NK-92 treated with Interleukin-12 subunit alpha and Interleukin-12 subunit beta, amount 100 ng/mL, for 24 hours (cell line): ENCODE measurements around the gene PIGR.

Source experiments
- DNase-seq: peaks from one replicate; lab custom pipeline; 2025; lab: John Stamatoyannopoulos, UW

PIGR gene

DNA sequence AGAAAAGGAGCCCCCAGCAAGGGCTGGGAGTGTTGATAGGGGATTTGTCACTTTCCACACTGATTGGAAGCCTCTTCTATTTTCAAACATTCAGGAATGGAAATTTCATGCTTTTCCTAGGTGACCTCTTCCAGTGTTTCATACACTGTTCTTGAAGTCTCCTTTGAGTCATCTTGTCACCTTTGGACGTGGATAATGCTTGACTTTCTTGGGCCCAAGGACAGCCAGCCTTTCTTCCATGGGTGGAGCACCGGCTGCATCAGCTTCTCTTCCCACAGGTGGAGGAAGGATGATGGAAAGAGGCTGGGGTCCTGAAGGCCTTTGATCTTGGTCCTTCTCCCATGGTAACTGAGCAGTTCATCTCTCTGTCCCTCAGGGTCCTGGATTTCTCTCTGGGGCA, 11.9 kb upstream of the PIGR start:
- no peak for DNase-seq

DNA sequence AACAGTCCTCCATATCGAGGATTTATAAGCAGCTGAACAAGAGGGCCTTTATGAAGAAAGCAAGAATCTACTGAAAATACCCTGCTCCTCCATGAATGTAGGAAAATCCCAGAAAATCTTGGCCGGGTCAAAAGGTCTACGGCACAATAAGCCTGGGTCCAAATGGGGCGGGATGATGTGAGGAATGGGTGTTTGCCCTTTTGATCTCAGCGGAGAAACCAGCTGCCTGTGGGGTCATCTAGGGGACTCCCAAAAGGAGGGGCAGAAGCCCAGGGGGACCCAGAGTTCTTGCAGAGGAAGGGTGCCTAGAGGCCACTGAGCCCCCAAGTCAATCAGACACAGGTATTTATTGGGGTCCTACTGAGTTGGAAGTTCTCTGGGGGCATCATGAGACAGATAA, 11.4 kb upstream of the PIGR start:
- DNase-seq: no peak

DNA sequence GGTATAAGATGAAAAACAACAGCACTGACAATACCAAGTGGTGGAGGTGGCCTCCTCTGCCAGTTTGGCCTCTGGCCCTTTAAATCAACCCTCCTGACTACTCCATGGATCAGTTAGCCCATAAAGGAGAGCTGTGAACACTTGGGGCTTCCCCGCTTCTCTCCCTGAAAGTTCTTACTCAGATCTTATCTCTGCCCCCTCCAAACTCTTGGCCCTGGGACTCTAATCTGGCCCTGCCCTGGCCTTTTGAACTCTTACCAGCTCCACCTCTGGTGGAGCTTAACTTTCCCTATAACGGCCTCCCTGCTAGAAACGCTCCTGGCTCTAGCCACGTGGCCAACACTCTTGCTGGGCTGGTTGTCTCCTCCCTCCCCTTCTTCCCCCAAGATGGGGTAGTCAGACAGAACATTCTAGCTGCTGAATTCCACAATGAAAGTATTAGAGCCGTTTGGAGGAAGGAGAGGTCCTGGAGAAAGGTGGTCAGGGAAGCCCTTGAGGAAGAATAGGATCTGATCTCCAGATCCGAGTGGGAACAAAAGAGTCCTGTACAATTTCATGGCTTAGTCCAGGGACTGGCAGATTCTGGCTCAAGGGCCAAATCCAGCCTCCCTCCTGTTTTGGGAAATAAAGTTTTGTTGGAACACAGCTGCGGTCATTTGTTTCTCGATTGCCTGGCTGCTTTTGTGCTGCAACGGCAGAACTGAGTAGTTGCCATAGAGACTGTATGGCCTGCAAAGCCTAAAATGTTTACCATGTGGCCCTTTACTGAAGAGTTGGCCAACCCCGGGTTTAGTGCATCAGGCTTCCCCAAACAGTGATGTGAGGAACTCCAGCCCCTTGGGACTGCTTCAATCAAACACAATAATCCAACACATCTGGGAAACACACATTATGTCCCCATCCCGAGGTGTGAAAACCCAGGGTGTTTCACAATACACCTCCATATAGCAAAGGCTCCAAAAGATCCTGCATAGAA, 9.5 kb upstream of the PIGR start:
- no peak for DNase-seq

- DNase-seq: no peak
These were observed 8.4 kb upstream of the PIGR start for GRCh38 chr1:206954459-206955342.

- no peak for DNase-seq
These were observed 7.4 kb upstream of the PIGR start for GRCh38 chr1:206953626-206954025.

DNA sequence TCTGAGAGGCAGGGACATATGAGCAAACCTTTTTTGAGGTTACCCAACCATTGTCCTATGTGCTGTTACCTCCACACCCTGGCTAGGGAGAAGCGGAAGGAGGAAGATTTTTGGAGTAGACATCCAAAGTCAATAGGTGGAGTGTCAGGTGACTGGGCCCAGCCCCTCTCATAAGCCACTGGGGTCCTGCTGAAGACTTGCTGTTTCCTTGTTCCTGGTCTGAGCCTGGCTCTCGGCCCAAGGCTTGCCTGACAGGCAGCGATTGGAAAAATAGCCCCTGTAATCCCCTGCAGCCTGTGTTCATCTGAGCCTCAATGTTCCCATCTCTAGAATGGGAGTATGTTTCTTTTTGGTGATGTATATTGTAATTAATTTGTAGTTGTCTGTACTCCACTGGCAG, 6.9 kb upstream of the PIGR start:
- DNase-seq: no peak

DNA sequence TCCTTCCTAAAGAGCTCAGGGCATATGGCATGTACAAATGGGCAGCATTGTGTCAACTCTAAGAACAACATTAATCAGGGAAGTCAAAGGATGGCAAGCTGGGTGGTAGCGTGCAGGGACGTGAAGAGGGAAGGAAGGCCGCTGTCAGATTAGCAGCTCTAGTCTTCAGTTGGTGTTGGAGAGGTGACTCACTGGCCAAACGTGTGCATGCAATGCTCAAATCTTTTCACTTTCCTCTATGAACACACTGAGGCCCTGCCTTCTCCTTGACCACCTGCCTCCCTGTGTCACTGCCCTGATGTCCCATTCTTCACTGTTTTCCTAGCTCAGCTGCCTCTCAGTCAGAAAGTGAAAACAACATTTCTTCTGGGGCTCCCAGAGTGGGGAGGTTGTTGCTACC, 5.9 kb upstream of the PIGR start:
- DNase-seq: no peak

GRCh38 chr1:206951318-206952100, 5.2 kb upstream of the PIGR start:
- DNase-seq: no peak

DNA sequence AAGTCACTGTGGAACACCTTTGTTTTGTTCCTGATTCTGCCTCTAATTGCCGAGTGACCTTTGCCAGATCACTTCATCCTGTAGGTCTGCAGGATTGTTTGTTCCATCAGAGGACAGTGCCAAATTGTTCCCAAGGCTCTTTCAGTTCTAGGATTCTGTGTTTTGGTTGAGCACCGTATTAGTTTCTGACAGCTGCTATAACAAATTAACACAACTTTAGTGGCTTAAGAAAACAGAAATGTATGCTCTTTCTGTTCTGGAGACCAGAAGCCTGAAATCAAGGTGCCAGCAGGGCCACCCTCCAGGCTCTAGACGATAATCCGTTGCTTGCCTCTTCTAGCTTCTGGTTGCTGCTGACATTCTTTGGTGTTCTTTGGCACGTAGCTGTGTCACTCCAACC, 3.4 kb upstream of the PIGR start:
- DNase-seq: no peak

- no peak for DNase-seq
These were observed 2.9 kb upstream of the PIGR start for GRCh38 chr1:206949208-206949607.

DNA sequence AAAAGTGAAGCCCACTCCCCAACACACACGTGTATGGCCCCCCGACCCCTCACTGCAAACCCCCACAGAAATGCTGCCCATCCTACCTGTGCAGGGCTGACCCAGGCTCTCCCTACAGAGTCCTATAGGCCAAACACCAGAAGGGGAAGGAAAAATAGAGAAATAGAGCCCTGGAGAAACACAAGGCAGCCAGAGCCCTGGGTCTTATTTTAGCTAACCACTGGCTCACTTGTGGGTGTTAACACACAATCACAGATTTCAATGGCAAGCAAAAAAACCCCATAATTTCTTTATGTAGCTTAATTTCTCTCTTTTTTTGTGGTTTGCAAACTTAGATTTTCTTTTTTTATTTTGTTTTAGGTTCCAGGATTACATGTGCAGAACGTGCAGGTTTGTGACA, 989 bp upstream of the PIGR start:
- no peak for DNase-seq

- DNase-seq: no peak
These were observed 487 bp downstream of the PIGR start for GRCh38 chr1:206945779-206946178.

DNA sequence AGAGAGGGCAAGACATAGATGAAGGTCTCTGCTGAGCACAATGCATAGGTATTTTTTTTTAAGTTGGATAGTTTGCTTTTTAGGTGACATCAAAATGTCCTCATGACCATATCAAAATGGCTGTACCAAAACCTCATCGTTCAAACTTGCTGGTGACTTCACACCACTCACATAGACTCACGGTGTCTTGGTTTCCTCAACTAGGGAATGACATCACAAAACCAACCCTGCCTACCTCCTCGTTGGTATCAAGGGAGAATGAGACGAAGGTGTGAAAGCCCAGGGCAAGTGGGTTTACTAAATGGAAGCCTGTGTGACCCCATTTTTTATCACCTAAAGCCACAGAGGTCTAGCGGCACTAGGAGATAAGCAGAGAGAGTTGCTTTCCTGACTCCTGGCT, 1.6 kb downstream of the PIGR start:
- DNase-seq: peak; percentile 61

- DNase-seq: no peak
These were observed 4.4 kb downstream of the PIGR start for GRCh38 chr1:206941766-206942418.

DNA sequence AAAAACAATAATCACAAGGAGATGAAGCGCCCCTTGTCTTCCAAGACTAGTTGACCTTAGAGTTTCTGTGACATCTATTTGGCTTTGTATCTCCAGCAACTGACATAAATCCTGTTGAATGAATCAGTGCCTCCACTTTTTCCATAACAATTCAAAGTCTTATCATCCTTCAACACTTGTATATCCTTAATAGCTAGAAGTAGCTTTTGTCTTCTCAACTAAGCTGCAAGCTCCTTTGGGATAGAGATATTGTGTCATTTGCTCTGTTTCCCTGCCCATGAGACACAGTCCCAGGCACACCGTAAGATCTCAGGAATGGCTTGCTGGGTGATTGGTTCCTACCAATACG, 5.7 kb downstream of the PIGR start:
- DNase-seq: no peak

DNA sequence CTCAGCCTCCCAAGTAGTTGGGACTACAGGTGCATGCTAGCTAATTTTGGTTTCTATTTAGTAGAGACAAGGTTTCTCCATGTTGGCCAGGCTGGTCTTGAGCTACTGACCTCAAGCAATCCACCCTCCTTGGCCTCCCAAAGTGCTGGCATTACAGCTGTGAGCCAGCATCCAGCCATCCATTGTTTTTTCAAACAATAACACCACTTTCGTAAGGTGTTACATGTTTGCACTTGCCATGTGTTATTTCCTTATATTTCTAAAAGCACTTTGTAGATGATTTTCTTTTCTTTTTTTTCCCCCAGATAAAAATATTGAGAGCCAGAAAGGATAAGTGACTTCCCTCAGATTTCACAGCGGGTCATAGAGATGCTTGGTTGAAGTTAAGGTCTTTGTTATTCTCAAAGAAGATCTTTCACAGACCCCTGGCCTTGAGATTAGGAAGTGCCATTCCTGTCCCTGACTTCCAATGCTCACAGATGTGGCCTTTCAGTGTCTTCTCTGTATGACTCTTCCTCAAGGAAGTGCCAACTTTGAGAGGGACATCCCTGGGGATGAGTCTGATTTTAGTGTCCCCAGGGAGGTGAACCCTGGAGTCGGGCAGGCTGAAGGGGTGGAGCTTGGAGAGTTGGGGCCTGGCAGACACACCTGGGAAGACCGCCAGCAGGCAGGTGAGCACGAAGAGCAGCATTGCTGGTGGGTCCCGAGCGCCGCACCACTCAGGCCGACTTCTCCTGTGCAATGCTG, 6.3 kb downstream of the PIGR start:
- no peak for DNase-seq

GRCh38 chr1:206939131-206939530, 7.1 kb downstream of the PIGR start:
- no peak for DNase-seq

DNA sequence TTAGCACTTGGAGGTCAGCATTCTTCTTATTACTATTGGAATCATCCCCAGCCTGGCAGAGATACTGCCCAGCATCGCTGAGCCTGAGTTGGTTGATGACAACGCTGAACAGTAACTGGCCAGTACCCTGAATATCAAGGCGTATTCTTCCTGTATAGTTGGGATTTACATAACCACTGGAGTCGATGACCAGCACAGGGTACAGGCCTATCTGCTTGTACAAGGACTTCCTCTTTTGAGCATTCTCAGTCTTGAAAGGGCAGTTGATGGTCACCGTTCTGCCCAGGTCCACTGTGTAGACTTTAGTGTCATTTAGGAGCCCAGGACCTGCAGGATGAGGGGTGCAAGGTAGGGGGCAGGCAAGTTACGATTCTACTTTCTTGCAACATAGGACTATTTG, 8.8 kb downstream of the PIGR start:
- no peak for DNase-seq

DNA sequence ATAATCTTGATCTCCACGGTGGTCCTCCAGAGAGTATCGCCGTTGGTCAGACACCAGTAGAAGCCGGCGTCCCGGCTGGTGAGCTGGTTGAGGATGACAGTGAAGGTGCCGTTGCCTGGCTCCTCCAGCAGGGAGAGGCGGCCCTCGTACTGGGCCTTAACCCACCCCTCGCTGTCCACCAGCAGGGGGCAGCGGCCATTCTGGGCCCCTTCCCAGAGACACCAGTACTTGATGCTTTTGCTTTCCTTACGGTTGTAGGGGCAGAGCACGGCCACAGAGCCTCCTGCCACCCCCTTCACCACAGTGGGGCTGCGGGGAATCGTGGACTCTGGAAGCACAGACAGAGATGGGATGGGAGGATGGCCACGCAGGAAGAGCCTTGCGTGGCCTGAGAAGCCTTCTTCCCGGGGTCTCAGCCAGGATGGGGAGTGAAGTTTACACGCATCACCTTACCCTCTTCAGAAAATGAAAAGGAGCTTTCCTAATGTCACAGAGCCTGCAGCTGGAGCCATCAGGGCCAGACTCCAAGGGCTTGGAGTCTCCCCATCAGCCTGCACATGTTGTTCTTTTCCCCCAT, 10.7 kb downstream of the PIGR start:
- DNase-seq: no peak

GRCh38 chr1:206933333-206933945, 12.8 kb downstream of the PIGR start:
- peak; percentile 25 for DNase-seq
